Measurements from ENCODE around the gene RNF111.
"Not testable (repeated sequence)": the region's sequence is repeated elsewhere in the genome, so short reads cannot be mapped to it uniquely, and the experiment has no call there.

RNF111 gene

GRCh38 chr15:58988006-58988785 lies 733 bp downstream of the RNF111 start:
- Histone ChIP-seq H3K9me3 (ENCODE audit: severe bottlenecking) (no peaks in the 10 kb centered on the region), H3K4me3 (ENCODE audit: low read depth, low read length) (peak overlapping the region; percentile 92), H3K27ac (peak overlapping the region; percentile 83), H3K36me3 (peaks cover 24% of the 10 kb centered on the region), H3K27me3 (ENCODE audit: insufficient read depth, low read depth, severe bottlenecking) (no peaks in the 10 kb centered on the region)
- DNase-seq = peak; percentile 75
- TF ChIP-seq CTCF (IDR thresholded peaks at IDR 0.05; ENCODE audit: low read depth, low read length) = no peak

- no peaks in the 10 kb centered on the region for H3K27me3 ChIP-seq (ENCODE audit: insufficient read depth, low read depth, severe bottlenecking)
- no peak overlapping the region for H3K27ac ChIP-seq
- DNase-seq = no peak
- H3K36me3 ChIP-seq = peaks cover 34% of the 10 kb centered on the region
- no peaks in the 10 kb centered on the region for H3K9me3 ChIP-seq (ENCODE audit: severe bottlenecking)
- no peak for TF ChIP-seq CTCF (IDR thresholded peaks at IDR 0.05; ENCODE audit: low read depth, low read length)
- no peak overlapping the region for H3K4me3 ChIP-seq (ENCODE audit: low read depth, low read length)
Measured at GRCh38 chr15:58992181-58992580, 4.7 kb downstream of the RNF111 start.

- peaks cover 34% of the 10 kb centered on the region for H3K36me3 ChIP-seq
- no peak for DNase-seq
- no peak for TF ChIP-seq CTCF (IDR thresholded peaks at IDR 0.05; ENCODE audit: low read depth, low read length)
- H3K4me3 ChIP-seq (ENCODE audit: low read depth, low read length) = no peak overlapping the region
- H3K27me3 ChIP-seq (ENCODE audit: insufficient read depth, low read depth, severe bottlenecking) = no peaks in the 10 kb centered on the region
- no peaks in the 10 kb centered on the region for H3K9me3 ChIP-seq (ENCODE audit: severe bottlenecking)
- no peak overlapping the region for H3K27ac ChIP-seq
Measured at GRCh38 chr15:58994906-58995453, 7.5 kb downstream of the RNF111 start.

GRCh38 chr15:58999694-59000093 lies 12.2 kb downstream of the RNF111 start:
- H3K9me3 ChIP-seq (ENCODE audit: severe bottlenecking) = no peaks in the 10 kb centered on the region
- DNase-seq = no peak
- H3K4me3 ChIP-seq (ENCODE audit: low read depth, low read length) = no peak overlapping the region
- H3K27ac ChIP-seq = no peak overlapping the region
- no peaks in the 10 kb centered on the region for H3K27me3 ChIP-seq (ENCODE audit: insufficient read depth, low read depth, severe bottlenecking)
- TF ChIP-seq CTCF (IDR thresholded peaks at IDR 0.05; ENCODE audit: low read depth, low read length) = no peak
- 0 out of 2 replicates have a peak, but pooled peaks cover 3% of the 10 kb centered on the region for H3K36me3 ChIP-seq

GRCh38 chr15:59000251-59000650 lies 12.8 kb downstream of the RNF111 start:
- H3K27ac ChIP-seq, H3K36me3 ChIP-seq: not testable (repeated sequence)

GRCh38 chr15:59001946-59002345 lies 14.5 kb downstream of the RNF111 start:
- no peak for TF ChIP-seq CTCF (IDR thresholded peaks at IDR 0.05; ENCODE audit: low read depth, low read length)
- H3K27ac ChIP-seq = no peak overlapping the region
- no peak for DNase-seq
- no peaks in the 10 kb centered on the region for H3K27me3 ChIP-seq (ENCODE audit: insufficient read depth, low read depth, severe bottlenecking)
- no peaks in the 10 kb centered on the region for H3K9me3 ChIP-seq (ENCODE audit: severe bottlenecking)
- H3K36me3 ChIP-seq = peaks cover 5% of the 10 kb centered on the region
- no peak overlapping the region for H3K4me3 ChIP-seq (ENCODE audit: low read depth, low read length)

More at GRCh38 chr15:59000251-59000650, 12.8 kb downstream of the RNF111 start:
- not testable (repeated sequence) for DNase-seq; H3K4me3 ChIP-seq (ENCODE audit: low read depth, low read length); H3K27me3 ChIP-seq (ENCODE audit: insufficient read depth, low read depth, severe bottlenecking); H3K9me3 ChIP-seq (ENCODE audit: severe bottlenecking)

Measured in WERI-Rb-1 (cell line).